Spinal cord (tissue), 10 donors: Measurements from ENCODE around the gene OR51E2. TPM values are rescaled to one million over a fixed set of nuclear protein-coding genes. Genes with fewer than 3 reads are reported as not detected.

Source experiments
- DNase-seq, 6 donors: peaks; one replicate each; pipeline versions ENCODE4 v3.0.0 to v3.0.0-alpha.2; 2013 to 2015; ENCODE audit warnings: low spot score in 6 of 6, low read depth in 4 of 6
- H3K27ac ChIP-seq: one replicate; pipeline ENCODE4 v1.5.1; 2013; ENCODE audit warnings: low read depth, low read length, control low read depth
- H3K27me3 ChIP-seq: one replicate; pipeline ENCODE4 v1.6.1; 2013; ENCODE audit warnings: low read length; ENCODE audit not compliant: control insufficient read depth, insufficient read depth
- H3K36me3 ChIP-seq: one replicate; pipeline ENCODE4 v1.6.1; 2013; ENCODE audit warnings: low read length; ENCODE audit not compliant: control insufficient read depth, insufficient read depth
- H3K4me1 ChIP-seq: one replicate; pipeline ENCODE4 v1.6.1; 2013; ENCODE audit warnings: low read length; ENCODE audit not compliant: control insufficient read depth, insufficient read depth
- H3K4me3 ChIP-seq: one replicate; pipeline ENCODE4 v1.5.1; 2013; ENCODE audit warnings: low read depth, low read length, control low read depth
- H3K9me3 ChIP-seq: one replicate; pipeline ENCODE4 v1.6.1; 2013; ENCODE audit warnings: low read length; ENCODE audit not compliant: control insufficient read depth, insufficient read depth
- WGBS: methylation state at CpG from one replicate; pipeline ENCODE4 v1.1.5; 2013; ENCODE audit warnings: missing lambda C conversion rate; ENCODE audit not compliant: insufficient coverage; 5-methylcytosine and 5-hydroxymethylcytosine counted together
- polyA plus RNA-seq, 2 donors: library from polyadenylated mRNA; unstranded; fragments of 120-200 nt; gene quantifications; one replicate each; pipeline ENCODE4 v1.2.1, GENCODE V29; 2013; ENCODE audit not compliant: insufficient read length in 2 of 2
- total RNA-seq, 2 donors: library from RNA; depleted of rRNA in 1 of 2; stranded (reverse); fragments of 120-200 nt in 1 of 2; fragments of >200 nt in 1 of 2; gene quantifications; one replicate each; pipeline versions ENCODE4 v1.2.3 to v1.2.4, GENCODE V29; 2013 to 2014
- donor health status: healthy.

The OR51E2 gene
- total and polyA plus RNA-seq, 4 donors: 0.26 to 0.40 (median 0.37) TPM

- no peaks in the 10 kb centered on the region for H3K9me3 ChIP-seq
- no peaks in the 10 kb centered on the region for H3K4me1 ChIP-seq
- H3K36me3 ChIP-seq: no peaks in the 10 kb centered on the region
- H3K27me3 ChIP-seq: no peaks in the 10 kb centered on the region
- H3K4me3 ChIP-seq: no peak overlapping the region
- WGBS: 49% methylated on average over 4 of the region's 5 CpGs
- no peak for DNase-seq
- no peak overlapping the region for H3K27ac ChIP-seq
These were observed 54.6 kb downstream of the OR51E2 start for GRCh38 chr11:4643076-4643475.

- H3K4me3 ChIP-seq: no peak overlapping the region
- H3K9me3 ChIP-seq: no peaks in the 10 kb centered on the region
- WGBS: 83% methylated on average over 6 of the region's 7 CpGs
- H3K27me3 ChIP-seq: no peaks in the 10 kb centered on the region
- DNase-seq: no peak
- no peak overlapping the region for H3K27ac ChIP-seq
- peaks cover 4% of the 10 kb centered on the region for H3K4me1 ChIP-seq
- H3K36me3 ChIP-seq: no peaks in the 10 kb centered on the region
These were observed 55.6 kb downstream of the OR51E2 start for GRCh38 chr11:4642043-4642442.

- Histone ChIP-seq H3K36me3 (no peaks in the 10 kb centered on the region), H3K27ac (no peak overlapping the region), H3K4me3 (no peak overlapping the region), H3K4me1 (peaks cover 8% of the 10 kb centered on the region), H3K27me3 (no peaks in the 10 kb centered on the region), H3K9me3 (no peaks in the 10 kb centered on the region)
- 95% methylated on average over 7 of the region's 7 CpGs for WGBS
- no peak for DNase-seq
These were observed 56.2 kb downstream of the OR51E2 start for GRCh38 chr11:4641501-4641900.

- Histone ChIP-seq H3K27ac (no peak overlapping the region), H3K9me3 (no peaks in the 10 kb centered on the region), H3K4me3 (no peak overlapping the region), H3K4me1 (peaks cover 8% of the 10 kb centered on the region), H3K27me3 (no peaks in the 10 kb centered on the region), H3K36me3 (no peaks in the 10 kb centered on the region)
- DNase-seq: no peak
- WGBS: 92% methylated on average over 5 of the region's 6 CpGs
These were observed 57.7 kb downstream of the OR51E2 start for GRCh38 chr11:4639931-4640330.

DNA sequence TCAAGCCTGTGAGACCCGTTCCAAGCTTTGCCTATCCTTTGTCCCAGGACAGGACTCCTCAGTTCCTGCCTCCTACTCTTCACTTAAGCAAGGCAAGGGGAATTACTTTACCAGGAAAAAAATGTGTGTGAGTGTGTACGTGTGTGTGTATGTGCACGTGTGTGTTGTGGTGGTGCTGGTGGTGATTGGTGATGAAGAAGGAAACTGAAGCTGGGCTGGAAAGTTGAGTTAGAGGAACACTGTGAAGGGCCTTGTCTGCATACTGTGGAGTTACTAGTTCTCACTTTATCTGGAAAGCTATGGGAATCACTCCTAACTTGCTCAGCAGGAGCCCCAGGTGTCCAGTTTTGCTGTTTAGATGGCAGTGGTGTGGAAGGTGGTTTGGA is 60.0 kb downstream of the OR51E2 start:
- no peaks in the 10 kb centered on the region for H3K9me3 ChIP-seq
- WGBS: 88% methylated on average over 3 of the region's 3 CpGs
- H3K27me3 ChIP-seq: no peaks in the 10 kb centered on the region
- no peaks in the 10 kb centered on the region for H3K36me3 ChIP-seq
- no peak overlapping the region for H3K4me3 ChIP-seq
- DNase-seq: no peak
- peaks cover 8% of the 10 kb centered on the region for H3K4me1 ChIP-seq
- no peak overlapping the region for H3K27ac ChIP-seq

GRCh38 chr11:4636962-4637661 is 60.5 kb downstream of the OR51E2 start, which contains the start of gene OR51D1:
TSS of gene OR51D1 (plus strand) at chr11:4637477. CDS start at chr11:4639791, 2,314 bp downstream.
- H3K4me1 ChIP-seq: peaks cover 8% of the 10 kb centered on the region
- peak; percentile 26 to 93 (median 54) for DNase-seq
- H3K27ac ChIP-seq: no peak within 1 kb of the TSS
- no peaks in the 10 kb centered on the region for H3K36me3 ChIP-seq
- WGBS: 65% methylated on average over 9 of the region's 21 CpGs
- no peak within 1 kb of the TSS for H3K4me3 ChIP-seq
- H3K27me3 ChIP-seq: no peaks in the 10 kb centered on the region
- H3K9me3 ChIP-seq: no peaks in the 10 kb centered on the region

DNA sequence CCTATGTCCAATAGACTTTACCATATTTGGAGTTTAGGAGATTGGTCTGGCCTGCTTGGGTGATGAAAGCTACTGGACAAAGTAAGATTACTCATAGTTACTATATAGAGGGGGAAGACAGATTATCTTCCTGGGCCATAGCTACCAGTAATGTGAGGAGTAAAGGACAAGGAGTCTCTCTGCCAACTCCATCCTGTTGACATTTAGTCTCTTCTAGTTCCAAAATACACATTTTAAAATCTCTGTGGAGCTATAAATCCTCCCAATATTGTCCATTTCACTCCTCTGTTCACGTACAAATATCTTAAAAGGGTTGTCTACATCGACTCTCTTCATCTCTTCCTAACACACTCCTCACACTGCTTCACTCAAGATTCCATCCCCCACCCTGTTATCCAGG is 61.5 kb downstream of the OR51E2 start:
- DNase-seq: no peak
- Histone ChIP-seq H3K27ac (no peak overlapping the region), H3K4me3 (no peak overlapping the region), H3K27me3 (no peaks in the 10 kb centered on the region), H3K9me3 (no peaks in the 10 kb centered on the region), H3K4me1 (peaks cover 8% of the 10 kb centered on the region), H3K36me3 (no peaks in the 10 kb centered on the region)
- 63% methylated on average over 2 of the region's 2 CpGs for WGBS

Other genes with a start within 250 kb of the OR51E2 start
- under 1 TPM in 1 of 2 donors, not detected in 1; 0.30 TPM for gene OR52K2, start 248.6 kb downstream of the OR51E2 start, total RNA-seq
- not detected for gene OR52K2, start 248.6 kb downstream of the OR51E2 start, polyA plus RNA-seq
- under 1 TPM; under 0.01 to 0.06 TPM for gene OR52K1, start 215.2 kb downstream of the OR51E2 start, total RNA-seq
- under 1 TPM; 0.11 to 0.35 TPM for gene OR52K1, start 215.2 kb downstream of the OR51E2 start, polyA plus RNA-seq
- not detected for gene OR52M1, start 152.7 kb downstream of the OR51E2 start, total RNA-seq
- not detected for gene OR52M1, start 152.7 kb downstream of the OR51E2 start, polyA plus RNA-seq
- not detected for gene OR52I2, start 116.1 kb downstream of the OR51E2 start, total RNA-seq
- gene OR52I2, start 116.1 kb downstream of the OR51E2 start, polyA plus RNA-seq: not detected
- not detected for gene OR52I1, start 103.8 kb downstream of the OR51E2 start, total RNA-seq
- under 1 TPM in 1 of 2 donors, not detected in 1; 0.08 TPM for gene OR52I1, start 103.8 kb downstream of the OR51E2 start, polyA plus RNA-seq
- gene TRIM68, start 89.6 kb downstream of the OR51E2 start, total RNA-seq: 10 to 100 TPM; 11.3 to 15.5 TPM
- 10 to 100 TPM; 14.0 to 16.3 TPM for gene TRIM68, start 89.6 kb downstream of the OR51E2 start, polyA plus RNA-seq
- not detected for gene OR51D1, start 60.4 kb downstream of the OR51E2 start, total RNA-seq
- not detected for gene OR51D1, start 60.4 kb downstream of the OR51E2 start, polyA plus RNA-seq
- gene OR51E1, start 53.9 kb downstream of the OR51E2 start, total RNA-seq: 1 to 10 TPM in 1 of 2 donors, under 1 TPM in 1; 0.40 to 1.8 TPM
- gene OR51E1, start 53.9 kb downstream of the OR51E2 start, polyA plus RNA-seq: under 1 TPM; 0.11 to 0.29 TPM
- not detected for gene MMP26, start 6.9 kb upstream of the OR51E2 start, total RNA-seq
- gene MMP26, start 6.9 kb upstream of the OR51E2 start, polyA plus RNA-seq: under 1 TPM; 0.17 to 0.27 TPM
- not detected for gene OR51F1, start 72.1 kb upstream of the OR51E2 start, total RNA-seq
- gene OR51F1, start 72.1 kb upstream of the OR51E2 start, polyA plus RNA-seq: not detected
- gene OR52R1, start 106.5 kb upstream of the OR51E2 start, total RNA-seq: not detected
- not detected for gene OR52R1, start 106.5 kb upstream of the OR51E2 start, polyA plus RNA-seq
- gene OR51F2, start 123.5 kb upstream of the OR51E2 start, total RNA-seq: not detected
- gene OR51F2, start 123.5 kb upstream of the OR51E2 start, polyA plus RNA-seq: not detected
- not detected for gene OR51S1, start 151.4 kb upstream of the OR51E2 start, total RNA-seq
- gene OR51S1, start 151.4 kb upstream of the OR51E2 start, polyA plus RNA-seq: not detected
- not detected for gene OR51T1, start 184.0 kb upstream of the OR51E2 start, total RNA-seq
- not detected for gene OR51T1, start 184.0 kb upstream of the OR51E2 start, polyA plus RNA-seq
- gene OR51A7, start 205.9 kb upstream of the OR51E2 start, total RNA-seq: not detected
- gene OR51A7, start 205.9 kb upstream of the OR51E2 start, polyA plus RNA-seq: not detected
- gene OR51G2, start 221.5 kb upstream of the OR51E2 start, total RNA-seq: not detected
- gene OR51G2, start 221.5 kb upstream of the OR51E2 start, polyA plus RNA-seq: not detected
- not detected for gene OR51G1, start 226.5 kb upstream of the OR51E2 start, total RNA-seq
- gene OR51G1, start 226.5 kb upstream of the OR51E2 start, polyA plus RNA-seq: not detected
- not detected for gene OR51A4, start 249.8 kb upstream of the OR51E2 start, total RNA-seq
- gene OR51A4, start 249.8 kb upstream of the OR51E2 start, polyA plus RNA-seq: not detected